DOHH2 (cell line): ENCODE measurements around the gene FMR1.

Experiments
- H3F3A ChIP-seq: fragments of 200-600 bp; sonication (generic), shearing (Covaris generic); 2 replicates; pipeline ENCODE4 v1.6.0; 2016; ENCODE audit warnings: antibody characterized with exemption, mild to moderate bottlenecking; ENCODE audit not compliant: control insufficient read depth, insufficient read depth
- H3K27ac ChIP-seq: fragments of 200-600 bp; sonication (generic); 2 replicates; pipeline ENCODE4 v1.5.1; 2014; ENCODE audit warnings: low read depth, mild to moderate bottlenecking, low read length, moderate library complexity
- H3K27me3 ChIP-seq: fragments of 200-600 bp; sonication (generic); 2 replicates; pipeline ENCODE4 v1.6.1; 2014; ENCODE audit warnings: mild to moderate bottlenecking, low read length, mixed read lengths; ENCODE audit not compliant: control insufficient read depth
- H3K36me3 ChIP-seq: fragments of 200-600 bp; sonication (generic); 2 replicates; pipeline ENCODE4 v1.6.1; 2014; ENCODE audit warnings: mild to moderate bottlenecking, low read length, moderate library complexity, mixed read lengths; ENCODE audit not compliant: control insufficient read depth
- H3K4me1 ChIP-seq: fragments of 200-600 bp; sonication (generic); 2 replicates; pipeline ENCODE4 v1.6.1; 2014; ENCODE audit warnings: mild to moderate bottlenecking, low read length, mixed read lengths; ENCODE audit not compliant: control insufficient read depth
- H3K4me2 ChIP-seq: fragments of 200-600 bp; sonication (generic); 2 replicates; pipeline ENCODE4 v1.6.0; 2014; ENCODE audit warnings: mild to moderate bottlenecking, low read length, moderate library complexity
- H3K4me3 ChIP-seq: fragments of 200-600 bp; sonication (generic); 2 replicates; pipeline ENCODE4 v1.5.1; 2014; ENCODE audit warnings: mild to moderate bottlenecking, low read length, mixed read lengths
- H3K79me2 ChIP-seq: fragments of 200-600 bp; sonication (generic); 2 replicates; pipeline ENCODE4 v1.6.1; 2014; ENCODE audit warnings: mild to moderate bottlenecking, low read length, mixed read lengths; ENCODE audit not compliant: control insufficient read depth
- H3K9me2 ChIP-seq: fragments of 200-600 bp; sonication (generic); replicated peaks from 2 replicates; pipeline ENCODE4 v1.6.1; 2014; ENCODE audit warnings: mild to moderate bottlenecking, low read length, mixed read lengths; ENCODE audit not compliant: control insufficient read depth
- H3K9me3 ChIP-seq: fragments of 200-600 bp; sonication (generic); 2 replicates; pipeline ENCODE4 v1.6.1; 2014; ENCODE audit warnings: antibody characterized with exemption, low read length, mixed read lengths; ENCODE audit not compliant: control insufficient read depth, insufficient read depth
- H4K20me1 ChIP-seq: fragments of 200-600 bp; sonication (generic); 2 replicates; pipeline ENCODE4 v1.6.0; 2014; ENCODE audit warnings: low read depth, mild to moderate bottlenecking, antibody characterized with exemption, low read length, moderate library complexity; ENCODE audit not compliant: control insufficient read depth, insufficient read depth
- EZH2phosphoT487 ChIP-seq: fragments of 200-600 bp; sonication (generic); IDR thresholded peaks from 2 replicates; pipeline ENCODE4 v1.6.1; 2017; ENCODE audit warnings: borderline replicate concordance, mild to moderate bottlenecking, antibody characterized with exemption, low read length, moderate library complexity, mixed read lengths
- TF ChIP-seq, protein P1 (sequence below): fragments of 200-600 bp; sonication (generic); IDR thresholded peaks from one replicate; pipeline ENCODE4 v1.5.1; 2014; ENCODE audit warnings: antibody characterized with exemption, mild to moderate bottlenecking, low read depth, low read length; ENCODE audit not compliant: poor library complexity, severe bottlenecking

Gene FMR1

DNA sequence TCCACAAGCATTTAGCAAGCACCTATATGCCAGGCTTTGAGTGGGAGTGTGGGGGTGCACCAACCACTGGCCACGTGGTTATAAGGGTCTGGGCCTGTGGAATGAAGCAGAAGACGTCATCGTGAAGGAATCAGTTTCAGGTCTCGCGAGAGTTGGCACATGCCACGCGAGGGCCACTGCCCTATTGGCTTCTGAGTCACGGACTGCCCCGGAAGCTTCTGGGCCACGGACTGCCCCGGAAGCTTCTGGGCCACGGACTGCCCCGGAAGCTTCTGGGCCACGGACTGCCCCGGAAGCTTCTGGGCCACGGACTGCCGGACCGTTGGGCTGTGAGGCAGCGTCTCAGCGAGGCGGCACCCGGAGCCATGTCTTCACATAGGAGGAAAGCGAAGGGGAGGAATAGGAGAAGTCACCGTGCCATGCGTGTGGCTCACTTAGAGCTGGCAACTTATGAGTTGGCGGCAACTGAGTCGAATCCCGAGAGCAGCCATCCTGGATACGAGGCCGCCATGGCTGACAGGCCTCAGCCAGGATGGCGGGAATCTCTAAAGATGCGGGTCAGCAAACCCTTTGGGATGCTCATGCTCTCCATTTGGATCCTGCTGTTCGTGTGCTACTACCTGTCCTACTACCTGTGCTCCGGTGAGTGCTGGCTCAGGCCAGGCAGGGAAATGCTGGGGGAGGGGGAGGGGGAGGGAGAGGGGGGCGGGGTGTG lies 69.5 kb downstream of the FMR1 start, which contains the start of gene FMR1NB:
Gene FMR1NB (plus strand): TSS at position 300 of the 715 bp plus-strand sequence. CDS start 66 bp downstream, at position 366.
- H3K4me2 ChIP-seq: no peak within 1 kb of the TSS
- H3K27ac ChIP-seq: no peak within 1 kb of the TSS
- no peaks in the 10 kb centered on the region for H3K27me3 ChIP-seq
- H3K9me3 ChIP-seq: no peaks in the 10 kb centered on the region
- no peak for TF ChIP-seq EZH2phosphoT487
- TF ChIP-seq, protein P1, sequence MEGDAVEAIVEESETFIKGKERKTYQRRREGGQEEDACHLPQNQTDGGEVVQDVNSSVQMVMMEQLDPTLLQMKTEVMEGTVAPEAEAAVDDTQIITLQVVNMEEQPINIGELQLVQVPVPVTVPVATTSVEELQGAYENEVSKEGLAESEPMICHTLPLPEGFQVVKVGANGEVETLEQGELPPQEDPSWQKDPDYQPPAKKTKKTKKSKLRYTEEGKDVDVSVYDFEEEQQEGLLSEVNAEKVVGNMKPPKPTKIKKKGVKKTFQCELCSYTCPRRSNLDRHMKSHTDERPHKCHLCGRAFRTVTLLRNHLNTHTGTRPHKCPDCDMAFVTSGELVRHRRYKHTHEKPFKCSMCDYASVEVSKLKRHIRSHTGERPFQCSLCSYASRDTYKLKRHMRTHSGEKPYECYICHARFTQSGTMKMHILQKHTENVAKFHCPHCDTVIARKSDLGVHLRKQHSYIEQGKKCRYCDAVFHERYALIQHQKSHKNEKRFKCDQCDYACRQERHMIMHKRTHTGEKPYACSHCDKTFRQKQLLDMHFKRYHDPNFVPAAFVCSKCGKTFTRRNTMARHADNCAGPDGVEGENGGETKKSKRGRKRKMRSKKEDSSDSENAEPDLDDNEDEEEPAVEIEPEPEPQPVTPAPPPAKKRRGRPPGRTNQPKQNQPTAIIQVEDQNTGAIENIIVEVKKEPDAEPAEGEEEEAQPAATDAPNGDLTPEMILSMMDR: no peak
- no peaks in the 10 kb centered on the region for H3K79me2 ChIP-seq
- no peaks in the 10 kb centered on the region for H3F3A ChIP-seq
- H3K9me2 ChIP-seq: no peaks in the 10 kb centered on the region
- H3K4me1 ChIP-seq: no peaks in the 10 kb centered on the region
- H3K4me3 ChIP-seq: no peak within 1 kb of the TSS
- H4K20me1 ChIP-seq: no peaks in the 10 kb centered on the region
- H3K36me3 ChIP-seq: no peaks in the 10 kb centered on the region
